Activated CD4-positive, alpha-beta T cell treated with anti-CD3 and anti-CD28 coated beads for 36 hours (primary cell): ENCODE measurements around the gene HOXB8. TPM values are rescaled to one million over a fixed set of nuclear protein-coding genes. Genes with fewer than 3 reads are reported as not detected.

ENCODE experiments used
- ATAC-seq: fragments of 200-7000 bp; cut with Tn5 transposase; one replicate; pipeline ENCODE4 v1.10.0; 2021; ENCODE audit warnings: mild to moderate bottlenecking, moderate library complexity
- CTCF ChIA-PET: fragments of 350-600 bp; sonication (Branson Sonifier 250); formaldehyde crosslinking; loops from one replicate; lab custom pipeline; 2021; ENCODE audit warnings: antibody characterized with exemption; lab: Charles Lee
- POLR2A ChIA-PET: fragments of 350-600 bp; sonication (Branson Sonifier 250); formaldehyde crosslinking; loops from one replicate; lab custom pipeline; 2021; ENCODE audit warnings: antibody characterized with exemption, inconsistent platforms; lab: Charles Lee
- DNase-seq: peaks from one replicate; pipeline ENCODE4 v3.0.0-alpha.2; 2020
- H3K27ac Mint-ChIP-seq: one replicate; pipeline ENCODE4 v1.8.0; 2021; ENCODE audit warnings: mixed read lengths
- H3K27me3 Mint-ChIP-seq: one replicate; pipeline ENCODE4 v1.8.0; 2021; ENCODE audit warnings: mixed read lengths
- H3K36me3 Mint-ChIP-seq: one replicate; pipeline ENCODE4 v1.8.0; 2021; ENCODE audit warnings: low read depth, mixed read lengths
- H3K4me1 Mint-ChIP-seq: one replicate; pipeline ENCODE4 v1.8.0; 2021; ENCODE audit warnings: mixed read lengths
- H3K4me3 Mint-ChIP-seq: one replicate; pipeline ENCODE4 v1.8.0; 2021; ENCODE audit warnings: mild to moderate bottlenecking, moderate library complexity, mixed read lengths
- H3K9me3 Mint-ChIP-seq: one replicate; pipeline ENCODE4 v1.8.0; 2021; ENCODE audit warnings: low read depth, mixed read lengths
- intact Hi-C, 2 experiments: fragments of 100-400 bp; cut with DNase I in 1 of 2; cut with micrococcal nuclease in 1 of 2; formaldehyde crosslinking; loops; one replicate each; pipeline versions ENCODE4 v1.14.2 to v1.15.1; 2022 to 2024; cut with DNase I, micrococcal nuclease
- total RNA-seq, 2 experiments: library from RNA; stranded (reverse); gene quantifications; one replicate each; pipeline ENCODE4 v1.2.3, GENCODE V29; 2021

The HOXB8 gene
- total RNA-seq, 2 experiments from 2014 or later: not detected

GRCh38 chr17:48586355-48587258 lies 28.5 kb downstream of the HOXB8 start:
- H3K9me3 Mint-ChIP-seq: no peaks in the 10 kb centered on the region
- intact Hi-C loops: no loop called here
- DNase-seq (peak; percentile 64), ATAC-seq (no peak)
- CTCF ChIA-PET: interaction anchor here (0.5 to 1.8 kb wide), 8 partner anchors 21 to 340 kb away, joined by 3 to 5 read pairs (median 3); no protein-coding TSS in a partner anchor
- H3K36me3 Mint-ChIP-seq: no peaks in the 10 kb centered on the region
- H3K4me3 Mint-ChIP-seq: peak overlapping the region; percentile 83
- POLR2A ChIA-PET: no interaction called here
- peaks cover 90% of the 10 kb centered on the region for H3K27me3 Mint-ChIP-seq
- H3K27ac Mint-ChIP-seq: peak overlapping the region; percentile 49
- H3K4me1 Mint-ChIP-seq: peaks cover 31% of the 10 kb centered on the region

- intact Hi-C loops: no loop called here
Measured at GRCh38 chr17:48584223-48584741, 30.8 kb downstream of the HOXB8 start.

GRCh38 chr17:48583708-48584222 lies 31.3 kb downstream of the HOXB8 start:
- POLR2A ChIA-PET: no interaction called here
- no peak overlapping the region for H3K4me3 Mint-ChIP-seq

More at GRCh38 chr17:48584223-48584741, 30.8 kb downstream of the HOXB8 start:
- ChIA-PET CTCF (interaction anchor here (0.7 to 2.2 kb wide), 6 partner anchors 9 to 320 kb away, joined by 3 to 14 read pairs (median 6); partner anchors contain the start of gene HOXB5), POLR2A (no interaction called here)
- H3K9me3 Mint-ChIP-seq: no peaks in the 10 kb centered on the region
- no peak overlapping the region for H3K27ac Mint-ChIP-seq
- DNase-seq (no peak), ATAC-seq (no peak)
- H3K4me1 Mint-ChIP-seq: peaks cover 44% of the 10 kb centered on the region
- H3K36me3 Mint-ChIP-seq: no peaks in the 10 kb centered on the region
- H3K4me3 Mint-ChIP-seq: no peak overlapping the region
- H3K27me3 Mint-ChIP-seq: peaks cover 93% of the 10 kb centered on the region

DNA sequence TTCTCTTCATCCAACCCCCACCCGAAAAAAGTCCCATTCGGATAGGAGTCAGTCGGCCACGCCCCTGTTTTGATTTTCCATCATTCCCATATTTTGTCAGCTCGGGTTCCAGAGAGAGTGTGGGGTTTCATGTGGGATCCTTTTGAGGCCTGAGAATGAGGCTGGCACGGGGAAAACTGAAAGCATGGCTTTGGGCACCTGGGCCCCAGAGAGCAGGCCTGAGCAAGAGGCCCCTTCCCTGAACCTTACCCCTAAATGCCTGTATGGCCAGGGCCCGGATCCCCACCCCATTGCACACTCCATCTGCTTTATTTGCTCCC lies 32.4 kb downstream of the HOXB8 start:
- POLR2A ChIA-PET: no interaction called here
- H3K36me3 Mint-ChIP-seq: no peaks in the 10 kb centered on the region
- H3K27me3 Mint-ChIP-seq: peaks cover 88% of the 10 kb centered on the region
- H3K27ac Mint-ChIP-seq: no peak overlapping the region
- CTCF ChIA-PET: interaction anchor here (0.6 to 2.2 kb wide), 7 partner anchors 10 to 459 kb away, joined by 3 to 14 read pairs (median 5); partner anchors contain the start of gene HOXB5
- intact Hi-C loops: no loop called here
- H3K4me3 Mint-ChIP-seq: peak overlapping the region; percentile 50
- ATAC-seq (no peak), DNase-seq (no peak)
- H3K9me3 Mint-ChIP-seq: no peaks in the 10 kb centered on the region
- peaks cover 50% of the 10 kb centered on the region for H3K4me1 Mint-ChIP-seq

More at GRCh38 chr17:48583708-48584222, 31.3 kb downstream of the HOXB8 start:
- CTCF ChIA-PET: interaction anchor here (0.6 to 2.2 kb wide), 8 partner anchors 9 to 375 kb away, joined by 3 to 14 read pairs (median 4); partner anchors contain the start of gene HOXB5
- intact Hi-C loops: no loop called here
- Mint-ChIP-seq H3K9me3 (no peaks in the 10 kb centered on the region), H3K36me3 (no peaks in the 10 kb centered on the region), H3K27me3 (peaks cover 94% of the 10 kb centered on the region), H3K4me1 (peaks cover 49% of the 10 kb centered on the region), H3K27ac (no peak overlapping the region)
- DNase-seq (no peak), ATAC-seq (no peak)

DNA sequence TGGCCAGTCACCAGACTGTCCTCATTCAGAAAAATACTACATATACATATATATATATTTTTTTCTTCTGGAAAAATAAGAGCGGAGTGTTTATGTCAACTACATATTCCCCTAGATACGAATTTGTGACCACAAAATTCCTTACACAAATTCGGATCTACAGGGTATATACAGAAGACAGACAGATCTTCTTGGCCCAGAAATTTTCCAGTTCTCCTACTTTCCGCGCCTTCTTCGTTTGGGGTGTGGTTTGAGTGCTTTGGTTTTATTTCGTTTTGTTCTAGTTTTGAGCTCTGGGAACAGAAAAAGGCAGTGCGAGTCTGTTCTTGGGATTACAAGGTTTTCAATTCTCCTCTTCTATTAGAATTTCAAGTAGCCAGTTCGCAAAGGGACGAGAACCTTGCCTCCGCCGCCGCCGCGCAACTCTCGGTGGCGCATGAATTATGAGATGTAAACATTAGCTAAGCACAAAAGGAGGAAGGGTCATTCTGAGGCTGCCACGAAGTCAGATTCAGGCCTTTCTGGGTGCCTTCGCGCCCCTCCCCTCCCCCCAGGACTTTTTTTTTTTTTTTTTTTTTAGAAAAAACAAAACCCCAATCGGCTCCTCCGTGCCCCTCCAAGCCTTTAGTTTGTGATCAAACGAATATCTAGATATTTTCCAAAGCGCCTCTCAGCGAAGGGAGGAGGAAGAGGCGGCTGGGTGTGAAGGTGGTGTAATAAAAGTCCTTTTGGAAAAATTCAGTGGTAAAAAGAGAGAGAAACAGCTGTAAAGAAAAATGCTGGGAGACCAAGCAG lies 35.1 kb downstream of the HOXB8 start:
- ChIA-PET POLR2A (no interaction called here), CTCF (interaction anchor here (0.6 to 0.8 kb wide), 4 partner anchors 12 to 247 kb away, joined by 3 read pairs; no protein-coding TSS in a partner anchor)
- Mint-ChIP-seq H3K4me3 (peak overlapping the region; percentile 81), H3K4me1 (peaks cover 46% of the 10 kb centered on the region), H3K9me3 (no peaks in the 10 kb centered on the region), H3K36me3 (peaks cover 2% of the 10 kb centered on the region), H3K27me3 (peaks cover 69% of the 10 kb centered on the region), H3K27ac (no peak overlapping the region)
- intact Hi-C loops: loop anchor here (2.0 to 5.0 kb wide), 2 partner anchors 37 to 38 kb away; no protein-coding TSS in a partner anchor
- ATAC-seq (no peak), DNase-seq (no peak)

DNA sequence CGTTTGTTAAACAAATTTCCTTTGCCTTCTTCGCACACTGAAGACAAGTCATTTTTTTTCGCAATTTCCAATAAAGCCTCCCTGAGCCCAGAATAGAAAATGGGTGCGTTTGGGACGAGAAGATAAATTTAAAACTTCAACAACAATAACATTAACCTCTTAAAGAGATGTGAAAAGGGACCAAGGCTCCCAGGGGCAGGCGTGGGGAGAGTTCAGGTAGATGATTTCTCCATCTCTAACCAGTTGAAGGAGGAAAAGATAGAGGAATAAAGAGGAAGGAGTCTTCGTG lies 35.7 kb downstream of the HOXB8 start:
- no peaks in the 10 kb centered on the region for H3K9me3 Mint-ChIP-seq
- intact Hi-C loops: loop anchor here (2.0 to 5.0 kb wide), 2 partner anchors 37 kb away; no protein-coding TSS in a partner anchor
- peaks cover 65% of the 10 kb centered on the region for H3K27me3 Mint-ChIP-seq
- peaks cover 43% of the 10 kb centered on the region for H3K4me1 Mint-ChIP-seq
- H3K4me3 Mint-ChIP-seq: peak overlapping the region; percentile 81
- ChIA-PET POLR2A (no interaction called here), CTCF (interaction anchor here (0.6 to 1.1 kb wide), 5 partner anchors 11 to 271 kb away, joined by 3 to 4 read pairs (median 3); partner anchors contain the start of gene HOXB3)
- H3K36me3 Mint-ChIP-seq: peaks cover 2% of the 10 kb centered on the region
- H3K27ac Mint-ChIP-seq: no peak overlapping the region
- DNase-seq (no peak), ATAC-seq (no peak)

GRCh38 chr17:48578616-48579470 lies 36.2 kb downstream of the HOXB8 start:
- peak; percentile 45 for DNase-seq
- ChIA-PET CTCF (interaction anchor here (0.6 to 1.1 kb wide), 5 partner anchors 12 to 270 kb away, joined by 3 to 4 read pairs (median 3); partner anchors contain the start of gene HOXB3), POLR2A (no interaction called here)
- no peaks in the 10 kb centered on the region for H3K9me3 Mint-ChIP-seq
- peaks cover 43% of the 10 kb centered on the region for H3K4me1 Mint-ChIP-seq
- H3K36me3 Mint-ChIP-seq: peaks cover 2% of the 10 kb centered on the region
- intact Hi-C loops: loop anchor here (1.0 to 5.0 kb wide), 3 partner anchors 31 to 37 kb away; no protein-coding TSS in a partner anchor
- H3K27ac Mint-ChIP-seq: peak overlapping the region; percentile 47
- H3K4me3 Mint-ChIP-seq: peak overlapping the region; percentile 81
- H3K27me3 Mint-ChIP-seq: peaks cover 59% of the 10 kb centered on the region
- peak; percentile 60 for ATAC-seq

DNA sequence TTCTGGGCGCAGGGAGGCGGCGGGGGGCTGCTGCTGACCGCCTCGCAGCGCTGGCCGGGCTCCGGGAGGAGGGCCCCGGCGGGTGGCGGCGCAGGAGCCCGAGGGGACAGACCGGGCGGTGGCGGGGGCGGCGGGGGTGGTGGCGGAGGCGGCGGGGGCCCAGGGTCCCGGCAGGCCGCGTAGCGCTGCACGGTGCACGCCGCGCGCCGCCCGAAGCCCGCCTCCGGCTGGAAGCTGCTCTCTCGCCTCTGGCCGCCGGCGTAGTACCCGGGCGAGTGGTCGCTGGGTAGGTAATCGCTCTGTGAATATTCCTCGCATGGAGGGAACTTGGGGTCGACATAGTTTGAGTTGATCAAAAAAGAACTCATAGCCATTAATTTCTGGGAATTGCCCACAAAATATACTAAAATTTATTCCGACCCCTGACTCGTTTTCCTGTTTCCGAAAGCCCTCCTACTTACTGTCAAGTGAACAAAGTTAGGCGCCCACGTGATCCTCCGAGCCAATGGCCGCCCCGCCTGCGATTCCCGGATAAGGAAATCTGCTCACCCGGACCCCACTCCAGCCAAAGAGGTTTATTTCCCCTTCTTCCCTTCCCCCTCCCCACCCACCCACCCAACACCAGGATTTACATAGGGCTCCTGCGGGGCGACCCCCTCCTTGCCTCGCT lies 37.0 kb downstream of the HOXB8 start, which contains the start of gene HOXB4:
Gene HOXB4, minus strand, starts transcription at position 405 of the 670 bp plus-strand sequence. Its CDS starts 31 bp downstream, at position 374.
- ChIA-PET CTCF (interaction anchor here (0.6 to 1.1 kb wide), 6 partner anchors 12 to 327 kb away, joined by 3 to 4 read pairs (median 3); partner anchors contain the start of gene HOXB3), POLR2A (no interaction called here)
- peak; percentile 72 for ATAC-seq
- peak; percentile 80 for DNase-seq
- peak within 1 kb of the TSS; percentile 81 for H3K4me3 Mint-ChIP-seq
- H3K27me3 Mint-ChIP-seq: peaks cover 52% of the 10 kb centered on the region
- H3K9me3 Mint-ChIP-seq: no peaks in the 10 kb centered on the region
- peaks cover 2% of the 10 kb centered on the region for H3K36me3 Mint-ChIP-seq
- intact Hi-C loops: loop anchor here (1.0 to 5.0 kb wide), 3 partner anchors 32 to 36 kb away; no protein-coding TSS in a partner anchor
- H3K27ac Mint-ChIP-seq: peak within 1 kb of the TSS; percentile 47
- peaks cover 43% of the 10 kb centered on the region for H3K4me1 Mint-ChIP-seq

GRCh38 chr17:48577330-48577945 lies 37.7 kb downstream of the HOXB8 start:
- intact Hi-C loops: loop anchor here in 1 of 2 experiments (5.0 kb wide), 1 partner anchor 35 kb away; no protein-coding TSS in a partner anchor
- peak; percentile 4 for ATAC-seq

More at GRCh38 chr17:48577330-48577945, 37.7 kb downstream of the HOXB8 start:
- H3K27me3 Mint-ChIP-seq: peaks cover 46% of the 10 kb centered on the region
- CTCF ChIA-PET: interaction anchor here (0.6 kb wide), 2 partner anchors 253 to 327 kb away, joined by 3 read pairs; no protein-coding TSS in a partner anchor
- H3K36me3 Mint-ChIP-seq: peaks cover 2% of the 10 kb centered on the region
- peaks cover 39% of the 10 kb centered on the region for H3K4me1 Mint-ChIP-seq
- H3K27ac Mint-ChIP-seq: no peak overlapping the region
- POLR2A ChIA-PET: no interaction called here
- peak overlapping the region; percentile 81 for H3K4me3 Mint-ChIP-seq
- no peak for DNase-seq
- no peaks in the 10 kb centered on the region for H3K9me3 Mint-ChIP-seq
